Psoas muscle (tissue), 8 donors: ENCODE measurements around the gene SLC29A1. TPM values are rescaled to one million over a fixed set of nuclear protein-coding genes. Genes with fewer than 3 reads are reported as not detected.

Experiments used
- ATAC-seq, 4 donors: fragments of 200-7000 bp; cut with Tn5 transposase; one replicate each; pipeline ENCODE4 v1.9.1; 2020; ENCODE audit warnings: moderate library complexity in 3 of 4, mild to moderate bottlenecking in 2 of 4
- DNase-seq, 2 donors: peaks; one replicate each; pipeline ENCODE4 v3.0.0-alpha.2; 2020
- H3K27ac ChIP-seq: fragments of 200-600 bp; one replicate; pipeline ENCODE4 v1.8.0; 2022
- H3K27me3 ChIP-seq, 3 donors: fragments of 200-600 bp in 1 of 3; one replicate each; pipeline versions ENCODE4 v1.6.1 to v1.8.0; 2013 to 2022; ENCODE audit warnings: low read length in 2 of 3, mild to moderate bottlenecking in 2 of 3, moderate library complexity in 1 of 3; ENCODE audit not compliant: insufficient read depth in 3 of 3
- H3K36me3 ChIP-seq, 2 donors: fragments of 200-600 bp in 1 of 2; one replicate each; pipeline versions ENCODE4 v1.6.1 to v1.8.0; 2013 to 2022; ENCODE audit warnings: low read depth in 1 of 2, mild to moderate bottlenecking in 1 of 2, moderate library complexity in 1 of 2; ENCODE audit not compliant: insufficient read depth in 1 of 2
- H3K4me1 ChIP-seq: fragments of 200-600 bp; one replicate; pipeline ENCODE4 v1.8.0; 2022
- H3K4me3 ChIP-seq: fragments of 200-600 bp; one replicate; pipeline ENCODE4 v1.8.0; 2022; ENCODE audit warnings: mild to moderate bottlenecking
- H3K9me3 ChIP-seq: fragments of 200-600 bp; one replicate; pipeline ENCODE4 v1.8.0; 2022
- CTCF ChIP-seq: fragments of 200-600 bp; IDR thresholded peaks from one replicate; pipeline ENCODE4 v1.8.0; 2022; ENCODE audit warnings: antibody characterized with exemption
- WGBS, 3 donors: extraction: QIAGEN DNeasy Blood & Tissue Kit; methylation state at CpG; one replicate each; pipeline versions ENCODE4 v1.1.6 to v1.1.7; 2013; 5-methylcytosine and 5-hydroxymethylcytosine counted together
- intact Hi-C, 2 donors: fragments of 100-400 bp; cut with DNase I; formaldehyde crosslinking; loops; one replicate each; pipeline versions ENCODE4 v1.11.0 to v1.14.2; 2022
- polyA plus RNA-seq, 3 donors: library from polyadenylated mRNA; stranded (reverse); fragments of 200-250 nt; gene quantifications; one replicate each; pipeline ENCODE4 v1.2.3, GENCODE V29; 2013
- total RNA-seq, 4 donors: library from RNA; stranded (reverse); fragmentation: NEBNext Ultra II Directional in 2 of 4; extraction: Animal tissue kit (Norgen Biotek cat#: 25700) in 2 of 4; gene quantifications; one replicate each; pipeline versions ENCODE4 v1.2.1 to v1.2.4, GENCODE V29; 2021 to 2023
- donor health status: healthy with polysubstance abuse.
- donor health status: DM: no; HTN: no; CAD: no; lungs with moderate emphysema.
- donor health status: Bipolar disorder and iron deficiency.
- donor health status: healthy.
- donor health status: DM: yes; HTN: yes; CAD: no.
- donor health status: DM: no; HTN: no; CAD: no.
- donor health status: DM: no; HTN: no; CAD: no.
- donor health status: DM: yes; HTN: yes; CAD: no.

Gene SLC29A1
- total and polyA plus RNA-seq, 7 donors, result 29.1 to 80.7 (median 39.7) TPM

GRCh38 chr6:44185953-44186634 lies 37.3 kb upstream of the SLC29A1 start:
- DNase-seq (no peak), ATAC-seq (no peak)
- intact Hi-C loops, result loop anchor here in 1 of 2 donors (5.0 kb wide), 1 partner anchor 1861 kb away; no protein-coding TSS in a partner anchor
- WGBS, 3 donors, result 52 to 58% (median 57%) methylated on average over 9 of the region's 9 CpGs
- H3K27ac ChIP-seq, result no peak overlapping the region
- no peaks in the 10 kb centered on the region for H3K27me3 ChIP-seq
- H3K9me3 ChIP-seq, result no peaks in the 10 kb centered on the region
- H3K36me3 ChIP-seq, result no peaks in the 10 kb centered on the region
- no peak for TF ChIP-seq CTCF
- no peak overlapping the region for H3K4me3 ChIP-seq
- H3K4me1 ChIP-seq, result no peaks in the 10 kb centered on the region

- ATAC-seq, result no peak
- 73 to 78% (median 77%) methylated on average over 7 of the region's 7 CpGs for WGBS, 3 donors
- no peak for TF ChIP-seq CTCF
- Histone ChIP-seq H3K4me3 (no peak overlapping the region), H3K27ac (no peak overlapping the region), H3K36me3 (no peaks in the 10 kb centered on the region), H3K4me1 (no peaks in the 10 kb centered on the region), H3K9me3 (no peaks in the 10 kb centered on the region), H3K27me3 (no peaks in the 10 kb centered on the region)
- no peak for DNase-seq
- intact Hi-C loops, result loop anchor here in 1 of 2 donors (5.0 kb wide), 1 partner anchor 1861 kb away; no protein-coding TSS in a partner anchor
Observed at GRCh38 chr6:44186635-44187025, 36.8 kb upstream of the SLC29A1 start.

- WGBS, 3 donors, result 83 to 85% (median 84%) methylated on average over 2 of the region's 2 CpGs
- no peak for ATAC-seq
Observed at GRCh38 chr6:44188819-44189218, 34.6 kb upstream of the SLC29A1 start.

GRCh38 chr6:44189257-44189656 lies 34.1 kb upstream of the SLC29A1 start:
- H3K9me3 ChIP-seq, result no peaks in the 10 kb centered on the region
- WGBS, 3 donors, result 61 to 69% (median 63%) methylated on average over 2 of the region's 2 CpGs

More at GRCh38 chr6:44188819-44189218, 34.6 kb upstream of the SLC29A1 start:
- DNase-seq, result no peak
- intact Hi-C loops, result loop anchor here in 1 of 2 donors (5.0 kb wide), 1 partner anchor 1858 kb away; no protein-coding TSS in a partner anchor
- no peaks in the 10 kb centered on the region for H3K36me3 ChIP-seq
- no peak overlapping the region for H3K4me3 ChIP-seq
- H3K27me3 ChIP-seq, result no peaks in the 10 kb centered on the region
- no peaks in the 10 kb centered on the region for H3K4me1 ChIP-seq
- TF ChIP-seq CTCF, result no peak
- no peak overlapping the region for H3K27ac ChIP-seq
- no peaks in the 10 kb centered on the region for H3K9me3 ChIP-seq

More at GRCh38 chr6:44189257-44189656, 34.1 kb upstream of the SLC29A1 start:
- intact Hi-C loops, result loop anchor here in 1 of 2 donors (5.0 kb wide), 1 partner anchor 1858 kb away; no protein-coding TSS in a partner anchor
- Histone ChIP-seq H3K36me3 (no peaks in the 10 kb centered on the region), H3K4me1 (no peaks in the 10 kb centered on the region), H3K27ac (no peak overlapping the region), H3K4me3 (no peak overlapping the region), H3K27me3 (no peaks in the 10 kb centered on the region)
- ATAC-seq, result no peak
- no peak for DNase-seq
- no peak for TF ChIP-seq CTCF
